Heart left ventricle (tissue), 16 donors: Measurements from ENCODE around the gene GGA2. TPM values are rescaled to one million over a fixed set of nuclear protein-coding genes. Genes with fewer than 3 reads are reported as not detected.
A peak's percentile ranks its signal among the peaks of the same experiment; 100 is the strongest.

Experiments used
- ATAC-seq, 4 donors: fragments of 200-7000 bp; cut with Tn5 transposase; one replicate each; pipeline ENCODE4 v1.9.1; 2020 to 2022; ENCODE audit warnings: moderate library complexity in 4 of 4, mild to moderate bottlenecking in 3 of 4, moderate number of reproducible peaks in 1 of 4
- DNase-seq, 5 donors: peaks; one replicate each; pipeline ENCODE4 v3.0.0-alpha.2; 2020
- H3K27ac ChIP-seq, 12 donors: fragments of 200-600 bp; sonication (generic) in 4 of 12; one replicate each; pipeline versions ENCODE4 v1.5.0 to v1.8.0; 2016 to 2022; ENCODE audit warnings: mild to moderate bottlenecking in 2 of 12
- H3K27me3 ChIP-seq, 9 donors: fragments of 200-600 bp; sonication (generic) in 2 of 9; one replicate each; pipeline versions ENCODE4 v1.5.1 to v1.8.0; 2016 to 2022; ENCODE audit warnings: mild to moderate bottlenecking in 3 of 9
- H3K36me3 ChIP-seq, 9 donors: fragments of 200-600 bp; sonication (generic) in 2 of 9; one replicate each; pipeline versions ENCODE4 v1.5.0 to v1.8.0; 2018 to 2022; ENCODE audit warnings: mild to moderate bottlenecking in 2 of 9
- H3K4me1 ChIP-seq, 12 donors: fragments of 200-600 bp; sonication (generic) in 4 of 12; one replicate each; pipeline versions ENCODE4 v1.5.0 to v1.8.0; 2016 to 2022; ENCODE audit warnings: mild to moderate bottlenecking in 3 of 12
- H3K4me3 ChIP-seq, 12 donors: fragments of 200-600 bp; sonication (generic) in 4 of 12; one replicate each; pipeline versions ENCODE4 v1.5.0 to v1.8.0; 2017 to 2022; ENCODE audit warnings: mild to moderate bottlenecking in 9 of 12, moderate library complexity in 4 of 12
- H3K9me3 ChIP-seq, 12 donors: fragments of 200-600 bp; sonication (generic) in 4 of 12; one replicate each; pipeline versions ENCODE4 v1.5.0 to v1.8.0; 2016 to 2022; ENCODE audit warnings: mild to moderate bottlenecking in 1 of 12
- CTCF ChIP-seq, 12 donors: fragments of 200-600 bp; sonication (generic) in 4 of 12; IDR thresholded peaks; one replicate each; pipeline versions ENCODE4 v1.5.0 to v1.8.0; 2018 to 2022; ENCODE audit warnings: antibody characterized with exemption in 12 of 12, mild to moderate bottlenecking in 5 of 12
- POLR2A ChIP-seq, 2 donors: fragments of 450-650 bp; IDR thresholded peaks; one replicate each; pipeline ENCODE4 v1.6.1; 2017; ENCODE audit warnings: antibody characterized with exemption in 2 of 2, mild to moderate bottlenecking in 2 of 2, moderate library complexity in 2 of 2
- WGBS, 4 donors: extraction: QIAGEN DNeasy Blood & Tissue Kit in 2 of 4; methylation state at CpG; one replicate each; pipeline versions ENCODE4 v1.1.5 to v1.1.7; 2013 to 2018; 5-methylcytosine and 5-hydroxymethylcytosine counted together
- intact Hi-C, 10 donors: fragments of 100-400 bp; cut with DNase I; formaldehyde crosslinking; loops; one replicate each; pipeline versions ENCODE4 v1.11.1 to v1.14.2; 2022
- polyA plus RNA-seq, 2 donors: library from polyadenylated mRNA; stranded (reverse); fragments of 200-250 nt; gene quantifications; one replicate each; pipeline ENCODE4 v1.2.3, GENCODE V29; 2013
- total RNA-seq, 9 donors: library from RNA; depleted of rRNA in 2 of 9; stranded (reverse); fragments of >200 nt in 2 of 9; fragmentation: NEBNext Ultra II Directional in 3 of 9; extraction: Animal tissue kit (Norgen Biotek cat#: 25700) in 3 of 9; gene quantifications; one replicate each; pipeline versions ENCODE4 v1.1.0 to v1.2.4, GENCODE V29; 2016 to 2023
- donor health status: ischemic (EF 13 %, LVEDD 7.1; RV severe dilation, severe dysfunction).
- donor health status: healthy with polysubstance abuse.
- donor health status: DM: no; HTN: yes; CAD: no.
- donor health status: DM: no; HTN: no; CAD: no.
- donor health status: ischemic (EF 25% LVEDD 6.9; RV normal size, moderate dysfunction).
- donor health status: ischemic (EF 25% LVEDD 5.7; RV mildly dilated, moderate dysfunction).
- donor health status: healthy.
- donor health status: DM: yes; HTN: yes; CAD: no.
- donor health status: ischemic (EF 35%, LVEDD 5.7; RV mildly dilated, moderate dysfunction).
- donor health status: nonischemic (EF 11% LVEDD 7.7; RV severe dilation, severe dysfunction).
- donor health status: DM: yes; HTN: yes; CAD: no.
- donor health status: PGD.
- donor health status: ischemic (EF 29% LVEDD 5.4; RV normal size, mild dysfunction).
- donor health status: nonischemic (EF 23%, LVEDD 6.1; RV moderate dilation, normal function).

The GGA2 gene
- total and polyA plus RNA-seq, 11 donors = 17.9 to 73.8 (median 46.6) TPM

GRCh38 chr16:23528644-23529310, 18.5 kb upstream of the GGA2 start:
- 88 to 96% (median 94%) methylated on average over 10 of the region's 10 CpGs for WGBS, 4 donors
- H3K36me3 ChIP-seq = peaks cover 2 to 89% (median 76%) of the 10 kb centered on the region in 9 donors
- intact Hi-C loops = no loop called here
- H3K4me3 ChIP-seq = no peak overlapping the region
- peaks cover 0 to 8% (median 0%) of the 10 kb centered on the region in 12 donors for H3K4me1 ChIP-seq
- ATAC-seq (no peak), DNase-seq (no peak)
- peak overlapping the region in 1 of 12 donors; percentile 30 for H3K27ac ChIP-seq
- H3K27me3 ChIP-seq = no peaks in the 10 kb centered on the region
- H3K9me3 ChIP-seq = no peaks in the 10 kb centered on the region
- no peak for TF ChIP-seq POLR2A (IDR thresholded peaks at IDR 0.05)
- TF ChIP-seq CTCF (IDR thresholded peaks at IDR 0.05) = no peak

- DNase-seq = no peak
- ATAC-seq = peak in 3 of 4 donors; percentile 33 to 76 (median 47)
- WGBS, 4 donors = 84 to 91% (median 89%) methylated on average over 11 of the region's 11 CpGs
- peaks cover 0 to 11% (median 0%) of the 10 kb centered on the region in 12 donors for H3K4me1 ChIP-seq
- no peaks in the 10 kb centered on the region for H3K27me3 ChIP-seq
- H3K27ac ChIP-seq = peak overlapping the region in 1 of 12 donors; percentile 30
- TF ChIP-seq POLR2A (IDR thresholded peaks at IDR 0.05) = no peak
- TF ChIP-seq CTCF (IDR thresholded peaks at IDR 0.05) = no peak
- intact Hi-C loops = no loop called here
- H3K9me3 ChIP-seq = no peaks in the 10 kb centered on the region
- peaks cover 0 to 89% (median 76%) of the 10 kb centered on the region in 9 donors for H3K36me3 ChIP-seq
- no peak overlapping the region for H3K4me3 ChIP-seq
These were observed 17.8 kb upstream of the GGA2 start for GRCh38 chr16:23527961-23528643.

- DNase-seq = no peak
- peaks cover 0 to 88% (median 64%) of the 10 kb centered on the region in 9 donors for H3K36me3 ChIP-seq
- no peaks in the 10 kb centered on the region for H3K27me3 ChIP-seq
- no peak for ATAC-seq
- no peak overlapping the region for H3K4me3 ChIP-seq
- peaks cover 0 to 29% (median 0%) of the 10 kb centered on the region in 12 donors for H3K4me1 ChIP-seq
- TF ChIP-seq POLR2A (IDR thresholded peaks at IDR 0.05) (no peak), CTCF (IDR thresholded peaks at IDR 0.05) (no peak)
- intact Hi-C loops = no loop called here
- no peak overlapping the region for H3K27ac ChIP-seq
- no peaks in the 10 kb centered on the region for H3K9me3 ChIP-seq
- WGBS, 4 donors = 94 to 100% (median 96%) methylated on average over 3 of the region's 3 CpGs
These were observed 14.6 kb upstream of the GGA2 start for GRCh38 chr16:23524886-23525285.

GRCh38 chr16:23523876-23524385, 13.6 kb upstream of the GGA2 start:
- TF ChIP-seq POLR2A (IDR thresholded peaks at IDR 0.05) (no peak), CTCF (IDR thresholded peaks at IDR 0.05) (no peak)
- H3K27ac ChIP-seq = peak overlapping the region in 1 of 12 donors; percentile 76
- H3K36me3 ChIP-seq = peaks cover 0 to 89% (median 60%) of the 10 kb centered on the region in 9 donors
- WGBS, 4 donors = 75 to 84% (median 79%) methylated on average over 7 of the region's 7 CpGs
- no peak overlapping the region for H3K4me3 ChIP-seq
- peaks cover 0 to 38% (median 0%) of the 10 kb centered on the region in 12 donors for H3K4me1 ChIP-seq
- no peak for DNase-seq
- ATAC-seq = no peak
- no peaks in the 10 kb centered on the region for H3K9me3 ChIP-seq
- intact Hi-C loops = no loop called here
- no peaks in the 10 kb centered on the region for H3K27me3 ChIP-seq
